ENCODE data around the gene CTCFL.

GRCh38 chr20:57524511-57525176 lies at the start of gene CTCFL:
- no peak for TF ChIP-seq POLR2A (IDR thresholded peaks at IDR 0.05)
- TF ChIP-seq, protein P1, sequence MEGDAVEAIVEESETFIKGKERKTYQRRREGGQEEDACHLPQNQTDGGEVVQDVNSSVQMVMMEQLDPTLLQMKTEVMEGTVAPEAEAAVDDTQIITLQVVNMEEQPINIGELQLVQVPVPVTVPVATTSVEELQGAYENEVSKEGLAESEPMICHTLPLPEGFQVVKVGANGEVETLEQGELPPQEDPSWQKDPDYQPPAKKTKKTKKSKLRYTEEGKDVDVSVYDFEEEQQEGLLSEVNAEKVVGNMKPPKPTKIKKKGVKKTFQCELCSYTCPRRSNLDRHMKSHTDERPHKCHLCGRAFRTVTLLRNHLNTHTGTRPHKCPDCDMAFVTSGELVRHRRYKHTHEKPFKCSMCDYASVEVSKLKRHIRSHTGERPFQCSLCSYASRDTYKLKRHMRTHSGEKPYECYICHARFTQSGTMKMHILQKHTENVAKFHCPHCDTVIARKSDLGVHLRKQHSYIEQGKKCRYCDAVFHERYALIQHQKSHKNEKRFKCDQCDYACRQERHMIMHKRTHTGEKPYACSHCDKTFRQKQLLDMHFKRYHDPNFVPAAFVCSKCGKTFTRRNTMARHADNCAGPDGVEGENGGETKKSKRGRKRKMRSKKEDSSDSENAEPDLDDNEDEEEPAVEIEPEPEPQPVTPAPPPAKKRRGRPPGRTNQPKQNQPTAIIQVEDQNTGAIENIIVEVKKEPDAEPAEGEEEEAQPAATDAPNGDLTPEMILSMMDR (IDR thresholded peaks at IDR 0.05) = no peak
